HG03354 (cell line): ENCODE data around the gene FRMD4B.

Source experiments
- ATAC-seq: cut with Tn5 transposase; IDR thresholded peaks from one replicate; pipeline ENCODE4 v1.9.1; 2021; ENCODE audit warnings: mild to moderate bottlenecking; ENCODE audit not compliant: unreplicated experiment, poor library complexity, severe bottlenecking

The FRMD4B gene

GRCh38 chr3:69385723-69386555 lies at the start of gene FRMD4B:
TSS of gene FRMD4B (minus strand) at chr3:69386088. CDS start at chr3:69385989, 99 bp downstream.
- ATAC-seq = peak; percentile 49

- ATAC-seq = no peak
Observed at GRCh38 chr3:69433969-69434325, 48.1 kb upstream of the FRMD4B start.

GRCh38 chr3:69433121-69433968 lies 47.5 kb upstream of the FRMD4B start:
- no peak for ATAC-seq

DNA sequence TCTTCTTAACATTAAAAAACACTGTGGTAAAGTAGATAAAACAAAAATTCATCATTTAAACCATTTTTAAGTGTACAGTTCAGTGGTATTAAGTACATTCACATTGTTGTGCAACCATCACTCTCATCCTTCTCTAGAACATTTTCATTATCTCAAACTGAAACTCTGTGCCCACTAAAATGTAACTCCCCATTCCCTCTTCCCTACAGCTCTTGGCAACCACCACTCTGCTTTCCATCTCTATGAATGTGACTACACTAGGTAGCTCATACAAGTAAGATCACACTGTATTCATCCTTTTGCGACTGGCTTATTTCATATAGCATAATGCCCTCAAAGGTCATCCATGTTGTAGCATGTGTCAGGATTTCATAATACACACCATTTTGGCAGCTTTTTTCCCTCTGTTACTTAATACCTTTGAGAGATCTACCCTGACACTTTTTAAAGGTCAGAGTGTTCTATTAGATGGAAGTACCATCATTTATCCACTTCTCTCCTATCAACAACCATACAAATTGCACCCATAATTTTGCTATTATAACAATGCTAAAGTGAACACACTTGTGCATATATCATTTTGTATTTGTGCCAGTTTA lies 42.9 kb upstream of the FRMD4B start:
- ATAC-seq = no peak

- no peak for ATAC-seq
Observed at GRCh38 chr3:69426967-69427304, 41.0 kb upstream of the FRMD4B start.

GRCh38 chr3:69426291-69426966 lies 40.5 kb upstream of the FRMD4B start:
- ATAC-seq = no peak

DNA sequence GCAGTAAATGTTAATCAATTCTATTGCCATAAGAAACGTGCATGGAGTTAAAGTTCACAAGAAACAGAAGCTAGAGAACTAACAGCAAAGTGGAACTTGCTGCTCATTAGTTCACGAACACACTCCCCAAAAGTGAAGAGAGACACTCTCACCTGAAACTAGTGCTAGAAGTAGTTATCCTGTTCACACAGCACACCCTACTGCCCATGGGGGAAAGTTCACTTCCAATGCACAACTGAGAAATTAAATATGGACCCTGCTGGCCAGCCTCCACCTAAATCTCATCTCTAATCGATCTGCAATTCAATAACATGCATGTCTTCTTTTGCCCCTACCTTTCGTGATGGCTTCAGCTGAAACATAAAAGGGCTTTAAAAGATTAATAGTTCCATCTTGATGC lies 39.4 kb upstream of the FRMD4B start:
- ATAC-seq = peak; percentile 92

DNA sequence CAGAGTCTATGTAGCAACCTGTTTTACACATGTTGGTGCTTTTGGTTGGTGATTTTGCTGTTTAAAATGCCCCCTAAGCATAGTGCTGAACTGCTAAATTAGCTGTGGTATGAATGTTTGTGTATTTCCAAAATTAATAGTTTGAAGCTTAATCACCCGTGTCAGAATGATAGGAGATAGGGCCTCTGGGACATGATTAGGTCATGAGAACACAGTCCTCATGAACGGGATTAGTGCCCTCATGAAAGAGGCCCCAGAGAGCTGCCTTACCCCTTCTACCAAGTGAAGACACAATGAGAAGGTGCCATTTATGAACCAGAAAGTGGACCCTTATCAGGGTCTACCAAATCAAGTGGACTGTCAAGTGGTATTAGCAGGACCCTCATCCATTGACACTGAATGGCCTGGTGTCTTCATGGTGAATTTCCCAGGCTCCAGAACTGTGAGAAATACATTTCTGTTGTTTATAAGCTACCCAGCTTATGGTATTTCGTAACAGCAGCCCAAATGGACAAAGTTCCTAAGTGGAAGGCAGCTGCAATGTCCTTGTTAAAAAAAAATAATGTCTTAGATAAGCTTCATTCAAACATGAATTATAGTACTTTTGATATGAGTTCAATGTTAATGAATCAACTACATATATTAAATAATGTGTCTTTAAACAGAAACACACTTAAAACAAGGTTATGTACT lies 37.7 kb upstream of the FRMD4B start:
- no peak for ATAC-seq

DNA sequence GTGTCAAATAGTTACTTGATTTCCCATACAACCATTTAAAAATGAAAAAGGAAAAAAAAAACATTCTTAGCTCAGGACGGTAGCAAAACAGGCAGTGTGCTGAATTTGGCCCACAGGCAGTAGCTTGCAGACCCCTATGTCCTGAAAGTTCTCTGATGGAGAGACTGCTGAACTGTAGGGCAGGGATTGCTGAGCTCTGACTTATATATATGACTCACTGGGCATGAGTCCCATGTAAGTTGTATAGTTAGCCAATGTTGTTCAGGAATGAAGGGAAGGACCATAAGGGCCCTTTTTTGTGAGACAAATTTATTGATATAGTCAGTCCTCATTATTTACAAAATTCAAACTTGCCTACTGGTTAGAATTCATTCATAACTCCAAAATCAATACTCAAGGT lies 36.9 kb upstream of the FRMD4B start:
- ATAC-seq = no peak

GRCh38 chr3:69420781-69421520 lies 35.1 kb upstream of the FRMD4B start:
- ATAC-seq = no peak

- no peak for ATAC-seq
Observed at GRCh38 chr3:69419276-69419675, 33.4 kb upstream of the FRMD4B start.

GRCh38 chr3:69417541-69418078 lies 31.7 kb upstream of the FRMD4B start:
- ATAC-seq = no peak

DNA sequence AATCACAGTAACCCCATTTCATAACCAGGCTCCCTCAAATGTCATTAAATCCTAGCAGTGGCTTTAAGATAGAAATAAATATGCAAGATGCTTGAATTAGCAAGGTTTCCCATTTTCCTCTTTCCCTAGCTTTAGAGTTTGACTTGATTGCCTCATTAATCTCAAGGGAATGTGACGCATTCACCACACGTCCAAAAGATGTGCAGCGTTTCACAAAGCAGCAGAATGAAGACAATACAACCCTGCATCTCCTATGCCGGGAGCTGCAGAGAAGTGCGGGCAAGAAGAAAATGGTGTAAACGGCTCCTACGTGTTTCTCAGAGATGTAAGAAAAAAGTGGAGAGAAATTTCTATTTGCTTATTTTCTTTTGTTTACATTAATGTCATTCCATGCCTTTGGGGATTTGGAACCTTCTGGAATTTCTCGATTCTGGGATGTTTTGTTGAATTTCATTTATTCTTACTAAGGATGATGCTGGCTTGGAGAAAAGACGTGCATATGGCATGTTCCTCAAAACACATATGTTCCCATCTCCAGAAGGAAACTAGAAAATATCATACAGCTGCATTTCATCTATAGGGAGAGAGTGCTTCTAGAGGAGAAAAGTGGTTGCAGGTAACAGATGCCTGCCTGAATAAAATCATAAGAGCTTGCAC lies 27.8 kb upstream of the FRMD4B start:
- ATAC-seq = no peak

- ATAC-seq = no peak
Observed at GRCh38 chr3:69411346-69411745, 25.5 kb upstream of the FRMD4B start.

GRCh38 chr3:69410301-69410700 lies 24.4 kb upstream of the FRMD4B start:
- ATAC-seq = peak; percentile 98

DNA sequence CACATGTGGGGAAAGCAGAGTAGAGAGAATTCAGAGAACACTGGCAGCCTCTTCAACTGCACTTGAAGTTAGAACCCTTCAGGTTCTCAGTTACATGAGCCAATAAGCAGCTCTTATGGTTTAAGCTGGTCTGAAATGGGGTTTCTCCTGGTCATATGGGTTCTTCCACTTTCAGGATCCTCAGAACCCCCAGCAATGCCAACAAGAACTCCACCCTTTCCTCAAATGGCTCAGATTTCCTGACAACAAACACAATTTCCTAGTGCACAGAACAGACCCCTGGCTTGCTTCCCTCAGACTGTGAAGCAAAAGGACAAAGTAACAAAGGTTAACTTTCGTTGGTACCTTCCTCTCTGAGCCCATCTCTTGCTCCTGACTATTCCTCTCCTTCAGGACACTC lies 23.9 kb upstream of the FRMD4B start:
- ATAC-seq = no peak

- no peak for ATAC-seq
Observed at GRCh38 chr3:69409011-69409410, 23.1 kb upstream of the FRMD4B start.

- no peak for ATAC-seq
Observed at GRCh38 chr3:69408542-69408941, 22.7 kb upstream of the FRMD4B start.
